Measurements from ENCODE around the gene CFAP251.

DNA sequence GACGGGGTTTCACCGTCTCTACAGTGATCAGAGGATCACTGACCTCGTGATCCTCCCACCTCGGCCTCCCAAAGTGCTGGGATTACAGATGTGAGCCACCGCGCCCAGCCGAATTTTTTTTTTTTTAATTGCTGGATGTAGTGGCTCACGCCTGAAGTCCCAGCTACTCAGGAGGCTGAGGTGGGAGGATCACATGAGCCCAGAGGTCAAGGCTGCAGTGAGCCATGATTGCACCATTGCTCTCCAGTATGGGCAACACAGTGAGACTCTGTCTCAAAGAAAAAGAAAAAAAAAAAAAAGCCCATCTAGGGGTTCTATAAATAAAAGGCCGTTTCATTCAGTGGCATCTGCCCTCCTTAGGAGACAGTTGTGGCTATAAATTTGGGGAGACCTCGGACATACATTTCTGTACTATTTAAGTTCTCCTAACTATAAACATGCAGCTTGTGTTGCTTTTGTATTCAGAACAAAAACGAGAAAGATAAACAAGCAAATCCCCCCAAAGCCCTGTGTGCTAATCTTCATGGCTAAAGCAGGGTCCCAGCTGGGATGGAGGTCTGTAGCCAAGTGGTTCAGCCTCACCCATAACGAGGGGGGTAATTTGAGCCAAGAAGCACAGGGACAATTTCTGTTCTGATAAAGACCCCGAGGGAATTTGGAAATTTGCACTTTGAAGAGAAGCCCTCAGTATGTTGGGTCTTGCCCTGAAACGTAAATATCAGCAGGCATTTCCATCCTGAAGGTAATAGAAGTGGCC is 68.3 kb downstream of the CFAP251 start:
- TF ChIP-seq FOS (IDR thresholded peaks at IDR 0.05; ENCODE audit: borderline replicate concordance, insufficient read depth, low read length) (no peak), POLR2AphosphoS5 (IDR thresholded peaks at IDR 0.05; ENCODE audit: insufficient read depth, low read depth, low read length) (no peak), CTCF (IDR thresholded peaks at IDR 0.05; ENCODE audit: extremely low read depth in 1 of 2, insufficient read depth in 1 of 2, low read depth in 1 of 2, low read length in 2 of 2) (no peak), POLR2A (IDR thresholded peaks at IDR 0.05; ENCODE audit: low read depth, low read length) (no peak), EZH2 (IDR thresholded peaks at IDR 0.05; ENCODE audit: borderline replicate concordance, low read depth, low read length, severe bottlenecking) (no peak)
- TF ChIP-seq, protein P1, sequence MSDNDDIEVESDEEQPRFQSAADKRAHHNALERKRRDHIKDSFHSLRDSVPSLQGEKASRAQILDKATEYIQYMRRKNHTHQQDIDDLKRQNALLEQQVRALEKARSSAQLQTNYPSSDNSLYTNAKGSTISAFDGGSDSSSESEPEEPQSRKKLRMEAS (IDR thresholded peaks at IDR 0.05; ENCODE audit: insufficient read depth, insufficient read length): no peak
